Loucy (cell line): ENCODE measurements around the gene USP38.

ENCODE experiments used
- H2AFZ ChIP-seq: fragments of 200-600 bp; sonication (generic); 2 replicates; pipeline ENCODE4 v1.6.0; 2016; ENCODE audit warnings: antibody characterized with exemption, mild to moderate bottlenecking, low read length, moderate library complexity
- H3F3A ChIP-seq: fragments of 200-600 bp; 2 replicates; pipeline ENCODE4 v1.6.0; 2016; ENCODE audit warnings: antibody characterized with exemption, low read depth, mild to moderate bottlenecking
- H3K27me3 ChIP-seq: fragments of 200-600 bp; sonication (generic); 2 replicates; pipeline ENCODE4 v1.6.1; 2014; ENCODE audit warnings: low read length, mild to moderate bottlenecking; ENCODE audit not compliant: insufficient read depth, poor library complexity, severe bottlenecking
- H3K36me3 ChIP-seq: fragments of 200-600 bp; sonication (generic); 2 replicates; pipeline ENCODE4 v1.6.1; 2016; ENCODE audit warnings: low read length; ENCODE audit not compliant: insufficient read depth
- H3K4me1 ChIP-seq: fragments of 200-600 bp; sonication (generic); 2 replicates; pipeline ENCODE4 v1.5.1; 2014; ENCODE audit warnings: low read length, mild to moderate bottlenecking; ENCODE audit not compliant: insufficient read depth, poor library complexity, severe bottlenecking
- H3K4me2 ChIP-seq: fragments of 200-600 bp; sonication (generic); 2 replicates; pipeline ENCODE4 v1.6.0; 2014; ENCODE audit warnings: antibody characterized with exemption, low read length, low read depth, mild to moderate bottlenecking; ENCODE audit not compliant: poor library complexity, severe bottlenecking
- H3K4me3 ChIP-seq: fragments of 200-600 bp; sonication (generic); 2 replicates; pipeline ENCODE4 v1.5.1; 2014; ENCODE audit warnings: low read length, mild to moderate bottlenecking, mixed read lengths; ENCODE audit not compliant: poor library complexity, severe bottlenecking
- H3K79me2 ChIP-seq: fragments of 200-600 bp; sonication (generic); 2 replicates; pipeline ENCODE4 v1.6.1; 2014; ENCODE audit warnings: low read length; ENCODE audit not compliant: insufficient read depth
- H3K9ac ChIP-seq: fragments of 200-600 bp; sonication (generic); 2 replicates; pipeline ENCODE4 v1.6.0; 2014; ENCODE audit warnings: mild to moderate bottlenecking, low read depth, low read length, moderate library complexity; ENCODE audit not compliant: poor library complexity, severe bottlenecking
- H3K9me2 ChIP-seq: fragments of 200-600 bp; sonication (generic); replicated peaks from 2 replicates; pipeline ENCODE4 v1.6.1; 2016; ENCODE audit warnings: low read depth, low read length, mixed read lengths
- H3K9me3 ChIP-seq: fragments of 200-600 bp; sonication (generic); 2 replicates; pipeline ENCODE4 v1.6.1; 2014; ENCODE audit warnings: mild to moderate bottlenecking, antibody characterized with exemption, low read length, low read depth; ENCODE audit not compliant: insufficient read depth
- H4K20me1 ChIP-seq: fragments of 200-600 bp; sonication (generic); 2 replicates; pipeline ENCODE4 v1.6.0; 2014; ENCODE audit warnings: antibody characterized with exemption, low read length, mild to moderate bottlenecking; ENCODE audit not compliant: insufficient read depth, poor library complexity, severe bottlenecking
- CTCF ChIP-seq: fragments of 200-600 bp; sonication (generic); conservative IDR thresholded peaks from 2 replicates; pipeline ENCODE4 v1.5.1; 2014; ENCODE audit warnings: mild to moderate bottlenecking, antibody characterized with exemption, low read length
- EZH2phosphoT487 ChIP-seq: fragments of 200-600 bp; IDR thresholded peaks from 2 replicates; pipeline ENCODE4 v1.6.1; 2018; ENCODE audit warnings: antibody characterized with exemption, mild to moderate bottlenecking, moderate library complexity, borderline replicate concordance

The USP38 gene

GRCh38 chr4:143196323-143196722 is 11.6 kb downstream of the USP38 start:
- Histone ChIP-seq H3K36me3 (peaks cover 84% of the 10 kb centered on the region), H4K20me1 (peaks cover 19% of the 10 kb centered on the region), H3K9ac (no peak overlapping the region), H3K9me2 (no peaks in the 10 kb centered on the region), H3K4me1 (peaks cover 3% of the 10 kb centered on the region), H3F3A (no peaks in the 10 kb centered on the region), H3K27me3 (no peaks in the 10 kb centered on the region), H3K4me3 (no peak overlapping the region), H2AFZ (no peak overlapping the region), H3K9me3 (no peaks in the 10 kb centered on the region), H3K79me2 (peaks cover 42% of the 10 kb centered on the region), H3K4me2 (no peak overlapping the region)
- TF ChIP-seq CTCF, result no peak
- TF ChIP-seq EZH2phosphoT487, result no peak

GRCh38 chr4:143199503-143199902 is 14.8 kb downstream of the USP38 start:
- no peaks in the 10 kb centered on the region for H3K27me3 ChIP-seq
- no peak overlapping the region for H2AFZ ChIP-seq
- TF ChIP-seq CTCF (no peak), EZH2phosphoT487 (no peak)
- H3K79me2 ChIP-seq, result peaks cover 17% of the 10 kb centered on the region
- no peak overlapping the region for H3K4me3 ChIP-seq
- H3K4me1 ChIP-seq, result no peaks in the 10 kb centered on the region
- H3K9ac ChIP-seq, result no peak overlapping the region
- H3K36me3 ChIP-seq, result peaks cover 77% of the 10 kb centered on the region
- no peaks in the 10 kb centered on the region for H3K9me2 ChIP-seq
- peaks cover 10% of the 10 kb centered on the region for H4K20me1 ChIP-seq
- H3K9me3 ChIP-seq, result no peaks in the 10 kb centered on the region
- no peak overlapping the region for H3K4me2 ChIP-seq
- H3F3A ChIP-seq, result no peaks in the 10 kb centered on the region

GRCh38 chr4:143202824-143203223 is 18.1 kb downstream of the USP38 start:
- Histone ChIP-seq H3F3A (no peaks in the 10 kb centered on the region), H2AFZ (no peak overlapping the region), H3K79me2 (peaks cover 7% of the 10 kb centered on the region), H3K4me1 (no peaks in the 10 kb centered on the region), H3K9ac (no peak overlapping the region), H3K9me2 (no peaks in the 10 kb centered on the region), H4K20me1 (peaks cover 10% of the 10 kb centered on the region), H3K4me3 (no peak overlapping the region), H3K36me3 (peaks cover 75% of the 10 kb centered on the region), H3K4me2 (no peak overlapping the region), H3K9me3 (no peaks in the 10 kb centered on the region), H3K27me3 (no peaks in the 10 kb centered on the region)
- TF ChIP-seq EZH2phosphoT487 (no peak), CTCF (peak; percentile 59)
